Hematopoietic multipotent progenitor cell treated with erythropoietin and hydrocortisone succinate and interleukin-3 and kit ligand, for 6 days (in vitro differentiated cells): Measurements from ENCODE around the gene CHKA.

Experiments
- DNase-seq: peaks from one replicate; pipeline ENCODE4 v3.0.0-alpha.2; 2015

Gene CHKA

DNA sequence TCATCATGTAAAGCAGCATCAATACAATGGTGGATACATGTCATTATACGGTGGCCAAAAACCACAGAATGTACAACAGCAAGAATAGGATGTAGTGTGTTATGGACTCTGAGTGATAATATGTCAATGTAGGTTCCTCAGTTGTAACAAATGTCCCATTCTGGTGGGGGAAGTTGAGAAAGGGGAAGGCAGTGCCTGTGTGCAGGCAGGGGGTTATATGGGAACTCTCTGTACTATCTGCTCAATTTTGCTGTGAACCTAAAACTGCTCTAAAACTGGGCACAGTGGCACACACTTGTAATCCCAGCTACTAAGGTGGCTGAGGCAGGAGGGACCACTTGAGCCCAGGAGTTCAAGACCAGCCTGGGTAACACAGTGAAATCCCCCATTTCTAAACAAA, 5.9 kb downstream of the CHKA start:
- peak; percentile 54 for DNase-seq

DNA sequence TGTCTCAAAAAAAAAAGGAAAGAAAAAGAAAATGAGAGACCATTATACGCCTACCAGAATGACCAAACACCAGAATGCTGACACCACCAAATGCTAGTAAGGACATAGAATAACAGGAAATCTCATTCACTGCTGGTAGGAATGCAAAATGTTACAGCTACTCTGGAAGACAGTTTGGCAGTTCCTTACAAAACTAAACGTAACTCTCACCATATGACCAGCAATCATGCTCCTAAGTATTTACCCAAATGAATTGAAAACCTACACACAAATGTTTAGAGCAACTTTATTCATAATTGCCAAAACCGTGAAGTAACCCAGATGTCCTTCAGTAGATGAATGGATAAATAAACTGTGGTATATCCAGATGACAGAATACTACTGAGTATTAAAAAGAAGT, 7.2 kb downstream of the CHKA start:
- DNase-seq, result no peak

- DNase-seq, result no peak
These were observed 13.5 kb downstream of the CHKA start for GRCh38 chr11:68107689-68108088.

- peak; percentile 68 for DNase-seq
These were observed 14.8 kb downstream of the CHKA start for GRCh38 chr11:68106165-68106940.

- peak; percentile 97 for DNase-seq
These were observed 21.4 kb downstream of the CHKA start for GRCh38 chr11:68099474-68100405.

DNA sequence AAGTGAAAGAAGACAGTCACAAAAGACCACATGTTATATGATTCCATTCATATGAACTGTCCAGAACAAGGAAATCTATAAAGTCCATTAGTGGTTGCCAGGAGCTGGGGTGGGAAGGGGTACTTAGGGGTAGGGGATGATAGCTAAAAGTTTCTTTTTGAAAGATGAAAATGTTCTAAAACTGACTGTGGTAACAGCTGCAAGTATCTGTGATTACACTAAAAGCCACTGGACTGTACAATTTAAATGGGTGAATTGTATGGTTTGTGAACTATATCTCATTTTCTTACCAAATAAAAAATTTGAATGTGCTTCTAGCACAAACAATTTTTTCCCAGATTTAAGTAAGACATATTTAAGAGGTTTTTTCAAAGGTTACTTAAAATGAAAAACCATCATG, 22.1 kb downstream of the CHKA start:
- no peak for DNase-seq

GRCh38 chr11:68096962-68097361, 24.2 kb downstream of the CHKA start:
- no peak for DNase-seq

DNA sequence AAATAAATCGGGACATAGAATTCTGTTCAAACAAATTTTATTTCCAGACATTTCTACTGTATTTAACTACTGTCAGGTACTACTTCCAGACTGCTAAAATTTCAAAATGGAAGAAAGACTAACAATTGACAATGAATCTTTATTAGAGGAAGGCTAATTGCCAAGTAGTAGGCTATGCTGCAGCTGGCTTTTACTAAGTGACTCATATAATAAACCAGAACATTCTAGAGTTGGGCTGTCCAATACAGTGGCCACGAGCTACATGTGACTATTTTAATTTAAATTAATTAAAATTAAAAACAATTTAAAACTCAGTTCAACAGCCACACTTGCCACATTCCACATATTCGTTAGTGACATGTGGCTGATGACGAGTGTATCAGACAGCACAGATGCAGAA, 27.6 kb downstream of the CHKA start:
- no peak for DNase-seq

GRCh38 chr11:68092946-68093345, 28.2 kb downstream of the CHKA start:
- DNase-seq, result peak; percentile 60

DNA sequence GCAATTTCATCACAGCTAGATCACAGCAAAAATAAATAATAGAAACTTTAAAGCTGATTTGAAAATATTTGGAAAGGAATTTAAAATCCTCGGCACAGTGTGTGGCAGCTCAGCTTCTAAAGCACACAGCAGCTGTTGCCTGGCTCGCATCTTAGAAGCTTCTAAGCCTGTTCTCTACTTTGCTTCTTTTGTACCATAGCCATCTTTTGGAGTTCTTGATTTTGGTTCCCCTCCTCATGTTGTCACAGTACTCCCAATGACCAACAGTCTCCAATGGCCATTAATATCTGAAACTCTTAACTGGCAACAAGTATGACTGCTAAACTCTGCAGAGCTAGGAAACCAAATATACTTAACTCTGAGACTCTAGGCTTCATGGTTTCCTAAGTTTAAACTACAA, 28.8 kb downstream of the CHKA start:
- DNase-seq, result no peak

DNA sequence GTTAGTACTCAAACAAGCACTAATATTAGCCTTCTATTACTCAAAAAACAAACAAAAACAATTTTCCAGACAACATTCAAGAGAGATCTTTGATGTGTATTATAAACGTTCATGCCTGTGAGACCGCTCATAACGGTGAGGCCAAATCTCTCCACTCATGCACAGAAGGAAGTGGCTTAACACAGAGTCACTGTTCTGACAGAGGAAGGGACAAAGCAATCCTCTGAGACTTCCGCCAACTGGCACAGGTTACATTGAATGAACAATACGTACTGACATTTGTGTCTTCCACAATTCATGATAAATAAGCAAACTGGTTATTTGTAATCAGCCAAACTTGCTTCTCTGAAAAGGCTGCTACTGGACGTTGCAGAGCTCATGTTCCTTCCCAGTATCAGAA, 30.5 kb downstream of the CHKA start:
- peak; percentile 82 for DNase-seq

DNA sequence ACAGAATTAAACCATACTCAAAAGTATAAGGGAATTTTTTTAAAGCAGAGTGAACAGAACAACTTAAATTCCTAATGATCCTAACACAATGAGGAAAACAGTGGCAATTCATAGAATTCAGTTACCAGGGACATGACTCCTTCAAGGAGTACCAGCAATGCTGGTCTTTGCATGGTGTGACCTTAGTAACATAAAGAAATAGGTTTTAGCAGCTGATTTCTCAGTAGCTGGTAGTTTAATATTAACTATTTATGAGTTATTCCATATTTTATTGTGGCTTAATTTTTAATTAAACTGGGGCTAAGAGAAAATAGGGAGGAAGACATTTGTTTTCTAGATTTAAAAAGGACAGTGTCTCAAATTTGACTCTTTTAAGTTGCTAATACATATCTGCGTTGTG, 30.9 kb downstream of the CHKA start:
- DNase-seq, result no peak

DNA sequence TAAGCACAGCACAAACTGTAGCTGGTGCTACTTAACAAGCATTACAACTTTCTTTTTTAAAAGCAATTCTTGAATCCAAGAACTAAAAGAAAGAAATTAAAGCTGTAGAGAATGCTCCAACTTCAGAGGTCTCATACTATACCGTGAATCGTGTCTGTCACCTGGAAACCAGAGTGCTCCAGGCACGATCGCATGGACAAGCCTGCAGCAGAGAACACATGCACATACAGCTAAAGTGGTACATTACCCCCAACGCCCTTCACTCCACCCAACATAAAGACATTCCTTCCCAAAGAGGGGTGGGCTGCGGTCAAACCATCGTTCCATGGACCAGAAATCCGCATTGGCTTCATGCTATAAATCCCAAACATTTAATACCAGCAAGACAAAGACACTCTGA, 31.5 kb downstream of the CHKA start:
- no peak for DNase-seq

- no peak for DNase-seq
These were observed 37.7 kb downstream of the CHKA start for GRCh38 chr11:68083517-68083916.

DNA sequence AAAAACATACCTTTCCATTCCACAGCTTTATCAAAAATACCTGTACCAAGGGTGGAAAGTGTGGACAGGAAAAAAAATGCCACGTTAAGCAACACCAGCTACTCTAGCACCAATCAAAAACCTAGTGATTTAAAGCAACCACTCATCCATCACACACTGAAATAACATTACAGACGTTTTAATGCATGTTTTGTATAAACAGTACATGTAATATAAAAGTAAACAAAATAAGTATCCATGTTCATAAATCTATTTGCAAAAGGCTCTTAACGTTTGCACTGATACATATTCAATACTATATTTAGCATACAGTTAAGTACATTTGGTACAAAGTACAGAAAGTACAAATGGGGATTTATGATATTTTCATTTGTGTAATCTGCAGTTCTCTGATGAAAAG, 38.7 kb downstream of the CHKA start:
- no peak for DNase-seq

DNA sequence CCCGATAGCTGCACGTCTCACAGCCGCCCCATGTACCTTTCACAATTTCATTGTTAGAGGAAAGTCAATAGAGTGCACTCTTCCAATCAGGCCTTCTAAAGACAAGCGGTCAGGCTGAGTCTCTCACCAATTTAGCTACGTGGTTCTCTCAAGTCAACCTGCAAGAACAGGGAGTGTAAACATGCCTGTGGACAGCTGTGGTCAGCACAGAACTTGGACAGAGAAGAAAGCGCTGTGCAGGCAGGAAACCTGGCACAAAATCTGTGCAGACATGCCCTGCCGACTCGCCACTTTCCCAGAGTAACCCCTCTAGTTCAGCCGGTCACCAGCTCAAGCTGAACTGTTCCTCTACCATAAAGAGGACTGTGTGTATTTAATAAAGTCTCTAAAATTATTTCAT, 39.5 kb downstream of the CHKA start:
- no peak for DNase-seq

- DNase-seq, result no peak
These were observed 40.3 kb downstream of the CHKA start for GRCh38 chr11:68080860-68081259.

DNA sequence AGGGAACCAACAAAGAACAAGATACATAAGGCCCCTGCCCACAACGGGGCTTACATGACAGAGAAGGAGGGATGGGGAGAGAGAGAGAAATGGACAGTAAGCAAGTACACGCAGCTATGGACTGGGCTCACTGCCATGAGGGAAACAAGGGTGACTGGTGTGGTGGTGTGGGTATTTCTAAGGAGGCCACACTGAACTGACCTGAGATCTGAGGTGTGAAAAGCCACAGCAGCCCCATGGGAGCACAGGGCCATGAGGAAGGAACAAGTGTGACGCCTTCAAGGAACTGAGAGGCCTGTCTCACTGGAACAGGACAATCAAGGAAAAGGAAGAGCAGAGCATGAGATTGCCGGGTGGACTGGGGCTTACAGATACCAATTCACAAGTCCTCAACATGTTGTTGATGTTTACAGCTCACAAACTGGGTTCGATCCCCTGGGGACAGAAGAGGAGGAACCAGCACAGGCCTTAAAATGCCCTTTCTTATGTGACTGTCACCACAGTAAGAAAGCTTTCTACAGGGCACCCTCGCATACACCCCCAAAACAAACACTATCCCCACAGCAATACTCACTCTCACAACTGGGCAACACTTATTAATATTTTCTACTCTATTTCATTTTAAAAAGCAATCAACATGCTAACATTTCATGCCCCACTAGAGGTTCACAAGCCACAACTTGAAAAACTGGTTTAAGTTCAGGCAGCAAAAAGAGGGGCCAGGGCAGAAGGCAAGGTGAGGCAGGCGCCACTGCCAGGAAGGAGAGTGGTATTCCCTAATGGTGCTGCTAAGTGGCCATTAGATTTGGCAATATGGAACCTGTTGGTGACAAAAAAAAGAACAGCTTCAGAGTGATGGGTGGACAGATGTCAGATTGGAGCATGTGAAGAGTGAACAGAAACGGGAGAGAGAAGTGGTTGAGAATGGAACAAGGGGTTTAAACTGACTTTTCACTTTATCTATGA, 43.3 kb downstream of the CHKA start:
- no peak for DNase-seq

DNA sequence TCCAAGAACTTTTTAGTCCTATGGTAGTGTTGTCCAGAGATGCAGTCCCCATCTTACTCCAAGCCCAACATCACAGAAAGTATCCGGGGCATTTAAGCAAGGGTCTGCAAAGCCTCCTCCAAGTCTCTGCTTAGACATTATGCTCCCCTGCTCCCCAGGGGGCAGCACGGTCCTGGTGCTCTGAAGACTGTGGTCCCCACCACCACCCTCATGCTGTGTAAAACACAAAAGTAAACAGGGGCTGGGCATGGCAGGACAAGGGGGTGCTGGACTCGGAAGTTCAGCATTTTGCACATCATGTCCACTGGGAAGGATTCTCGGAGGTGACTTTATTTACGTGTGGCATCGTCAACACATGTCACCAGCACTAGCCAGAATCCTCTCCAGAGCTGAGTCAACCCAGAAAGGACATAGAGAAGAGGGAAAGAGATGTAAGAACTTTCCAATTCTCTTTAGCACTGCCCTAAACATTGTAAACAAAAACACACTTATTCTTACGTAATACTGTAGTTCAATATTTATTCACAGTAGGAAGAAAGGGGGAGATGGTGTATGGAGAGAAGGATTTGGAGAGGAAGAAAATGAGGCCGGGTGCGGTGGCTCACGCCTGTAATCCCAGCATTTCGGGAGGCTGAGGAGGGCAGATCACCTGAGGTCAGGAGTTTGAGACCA, 44.7 kb downstream of the CHKA start:
- DNase-seq, result peak; percentile 39

DNA sequence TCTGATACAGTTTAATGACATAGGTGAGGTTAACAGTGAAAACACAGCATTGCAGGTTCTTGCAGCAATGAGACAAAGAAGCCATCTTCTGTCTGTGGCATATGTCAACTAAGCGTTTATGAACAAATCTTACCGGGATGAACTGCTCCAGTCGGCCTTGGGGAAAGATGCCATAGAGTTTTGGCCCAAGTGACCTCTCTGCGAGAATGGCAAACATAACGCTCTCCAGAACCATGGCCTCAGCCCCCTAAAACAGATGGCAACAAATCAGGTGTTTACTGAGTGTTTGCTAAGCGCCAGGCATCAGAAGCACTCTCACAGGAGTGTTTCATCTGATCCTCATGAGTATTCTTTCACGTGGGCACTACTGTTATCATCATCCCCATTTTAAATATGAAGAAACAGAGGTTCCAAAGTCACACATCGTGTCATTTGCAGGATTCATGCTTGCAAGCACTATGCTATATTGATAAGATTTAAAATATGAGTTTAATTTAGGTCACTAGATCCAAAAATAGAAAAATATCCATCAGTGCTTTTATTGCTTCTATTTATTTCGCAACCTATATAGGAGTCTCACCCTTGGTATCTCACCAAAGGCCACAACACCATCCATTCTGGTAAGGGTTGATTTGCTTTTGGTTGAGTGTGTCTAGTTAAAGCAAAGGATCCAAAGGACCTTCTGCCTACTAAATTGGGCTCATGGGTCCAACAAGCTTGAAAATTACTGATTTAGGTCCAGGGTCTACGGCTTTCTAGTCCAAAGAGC, 46.4 kb downstream of the CHKA start:
- DNase-seq, result no peak

GRCh38 chr11:68071281-68072048, 49.7 kb downstream of the CHKA start:
- DNase-seq, result no peak
